Muscle of leg (tissue), 16 donors: ENCODE data around the gene AATF. TPM values are rescaled to one million over a fixed set of nuclear protein-coding genes. Genes with fewer than 3 reads are reported as not detected.

Source experiments
- DNase-seq: peaks from one replicate; pipeline ENCODE4 v3.0.0; 2013
- H3K27ac ChIP-seq: one replicate; pipeline ENCODE4 v1.5.1; 2013; ENCODE audit warnings: mild to moderate bottlenecking, low read length, control low read depth
- H3K27me3 ChIP-seq: one replicate; pipeline ENCODE4 v1.6.1; 2013; ENCODE audit warnings: low read length; ENCODE audit not compliant: control insufficient read depth, insufficient read depth
- H3K36me3 ChIP-seq: one replicate; pipeline ENCODE4 v1.6.1; 2013; ENCODE audit warnings: low read length; ENCODE audit not compliant: control insufficient read depth, insufficient read depth
- H3K4me1 ChIP-seq: one replicate; pipeline ENCODE4 v1.6.1; 2013; ENCODE audit warnings: low read length; ENCODE audit not compliant: control insufficient read depth, insufficient read depth
- H3K4me3 ChIP-seq: one replicate; pipeline ENCODE4 v1.5.1; 2013; ENCODE audit warnings: low read length, control low read depth
- H3K9me3 ChIP-seq: replicated peaks from 2 replicates; pipeline ENCODE4 v1.6.1; 2013; ENCODE audit warnings: low read depth, low read length; ENCODE audit not compliant: control insufficient read depth
- WGBS: methylation state at CpG from one replicate; pipeline ENCODE4 v1.1.5; 2013; ENCODE audit warnings: missing lambda C conversion rate; ENCODE audit not compliant: insufficient coverage; 5-methylcytosine and 5-hydroxymethylcytosine counted together
- long read RNA-seq, 11 donors: transcript quantifications; one replicate each; lab custom pipeline, GENCODE V29; 2026
- polyA plus RNA-seq, 8 donors: library from polyadenylated mRNA; unstranded; fragments of 120-200 nt; gene quantifications; one replicate each; pipeline versions ENCODE4 v1.2.1 to v1.2.3, GENCODE V29; 2013; ENCODE audit warnings: inconsistent platforms in 1 of 8, low replicate concordance in 1 of 8; ENCODE audit not compliant: insufficient read length in 8 of 8, insufficient read depth in 1 of 8
- total RNA-seq: library from RNA; stranded (reverse); fragments of 120-200 nt; gene quantifications from one replicate; pipeline ENCODE4 v1.2.4, GENCODE V29; 2013

AATF gene, protein sequence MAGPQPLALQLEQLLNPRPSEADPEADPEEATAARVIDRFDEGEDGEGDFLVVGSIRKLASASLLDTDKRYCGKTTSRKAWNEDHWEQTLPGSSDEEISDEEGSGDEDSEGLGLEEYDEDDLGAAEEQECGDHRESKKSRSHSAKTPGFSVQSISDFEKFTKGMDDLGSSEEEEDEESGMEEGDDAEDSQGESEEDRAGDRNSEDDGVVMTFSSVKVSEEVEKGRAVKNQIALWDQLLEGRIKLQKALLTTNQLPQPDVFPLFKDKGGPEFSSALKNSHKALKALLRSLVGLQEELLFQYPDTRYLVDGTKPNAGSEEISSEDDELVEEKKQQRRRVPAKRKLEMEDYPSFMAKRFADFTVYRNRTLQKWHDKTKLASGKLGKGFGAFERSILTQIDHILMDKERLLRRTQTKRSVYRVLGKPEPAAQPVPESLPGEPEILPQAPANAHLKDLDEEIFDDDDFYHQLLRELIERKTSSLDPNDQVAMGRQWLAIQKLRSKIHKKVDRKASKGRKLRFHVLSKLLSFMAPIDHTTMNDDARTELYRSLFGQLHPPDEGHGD
- total RNA-seq (18.9 TPM), polyA plus RNA-seq (10 to 100 TPM; 23.1 to 25.8 (median 24.9) TPM)
- long read RNA-seq, donor 1, partial matches to known transcripts, result 0 of 2 reads
- long read RNA-seq, donor 1, other reads (novel, unspliced or antisense), result 0 of 2 reads
- long read RNA-seq, donor 2, result 0 reads
- long read RNA-seq, donor 3, partial matches to known transcripts, result 0 of 3 reads
- long read RNA-seq, donor 3, other reads (novel, unspliced or antisense), result 0 of 3 reads
- long read RNA-seq, donor 4, partial matches to known transcripts, result 0 of 4 reads
- long read RNA-seq, donor 4, other reads (novel, unspliced or antisense), result 0 of 4 reads
- long read RNA-seq, donor 5, transcript AATF-208 (12 exons, 2,141 nt), result major isoform, 11 of 14 reads
- long read RNA-seq, donor 5, partial matches to known transcripts, result 0 of 14 reads
- long read RNA-seq, donor 5, other reads (novel, unspliced or antisense), result 0 of 14 reads
- long read RNA-seq, donor 6, transcript AATF-208 (12 exons, 2,141 nt), result major isoform, 8 of 8 reads
- long read RNA-seq, donor 6, partial matches to known transcripts, result 0 of 8 reads
- long read RNA-seq, donor 6, other reads (novel, unspliced or antisense), result 0 of 8 reads
- long read RNA-seq, donor 7, partial matches to known transcripts, result 0 of 4 reads
- long read RNA-seq, donor 7, other reads (novel, unspliced or antisense), result 0 of 4 reads
- long read RNA-seq, donor 8, partial matches to known transcripts, result 0 of 4 reads
- long read RNA-seq, donor 8, other reads (novel, unspliced or antisense), result 0 of 4 reads
- long read RNA-seq, donor 9, partial matches to known transcripts, result 6 of 7 reads
- long read RNA-seq, donor 9, other reads (novel, unspliced or antisense), result 0 of 7 reads
- long read RNA-seq, donor 10, partial matches to known transcripts, result 0 of 11 reads
- long read RNA-seq, donor 10, other reads (novel, unspliced or antisense), result 5 of 11 reads
- long read RNA-seq, donor 11, transcript AATF-208 (12 exons, 2,141 nt), result major isoform, 6 of 7 reads
- long read RNA-seq, donor 11, partial matches to known transcripts, result 0 of 7 reads
- long read RNA-seq, donor 11, other reads (novel, unspliced or antisense), result 0 of 7 reads

DNA sequence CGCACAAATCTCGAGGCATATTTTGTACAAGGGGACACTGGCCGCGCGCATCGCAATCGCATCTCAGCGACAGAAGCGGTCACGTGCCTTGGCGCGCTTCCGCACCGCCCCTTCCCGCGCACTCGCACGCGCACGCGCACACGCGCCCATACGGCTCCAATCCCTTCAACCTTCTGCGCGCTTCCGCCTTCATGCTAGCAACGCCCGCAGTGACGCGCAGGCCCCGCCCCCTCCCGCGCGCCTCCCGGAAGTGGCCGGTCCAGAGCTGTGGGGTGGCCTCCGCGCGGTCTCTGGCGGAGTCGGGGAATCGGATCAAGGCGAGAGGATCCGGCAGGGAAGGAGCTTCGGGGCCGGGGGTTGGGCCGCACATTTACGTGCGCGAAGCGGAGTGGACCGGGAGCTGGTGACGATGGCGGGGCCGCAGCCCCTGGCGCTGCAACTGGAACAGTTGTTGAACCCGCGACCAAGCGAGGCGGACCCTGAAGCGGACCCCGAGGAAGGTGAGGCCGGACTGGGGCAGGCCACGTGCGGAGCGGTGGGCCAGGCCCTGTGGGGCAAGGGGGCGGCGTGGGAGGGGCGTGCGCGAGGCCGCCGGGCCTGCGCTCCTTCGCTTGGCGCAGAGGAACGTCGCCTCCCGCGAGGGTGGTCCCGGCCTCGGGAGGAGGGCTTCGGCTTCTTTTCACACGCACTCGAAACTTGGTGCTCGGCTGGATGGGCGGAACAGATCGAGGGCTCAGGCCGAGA is at the start of gene AATF:
AATF (plus strand) TSS at position 238 of the 744 bp plus-strand sequence; CDS start at position 410, 172 bp downstream.
- peak within 1 kb of the TSS; percentile 83 for H3K4me3 ChIP-seq
- H3K36me3 ChIP-seq, result peaks cover 22% of the 10 kb centered on the region
- H3K9me3 ChIP-seq, result no peaks in the 10 kb centered on the region
- H3K27me3 ChIP-seq, result peaks cover 39% of the 10 kb centered on the region
- peaks cover 16% of the 10 kb centered on the region for H3K4me1 ChIP-seq
- DNase-seq, result peak; percentile 99
- under 1% methylated on average over 90 of the region's 90 CpGs for WGBS
- peak within 1 kb of the TSS; percentile 96 for H3K27ac ChIP-seq

DNA sequence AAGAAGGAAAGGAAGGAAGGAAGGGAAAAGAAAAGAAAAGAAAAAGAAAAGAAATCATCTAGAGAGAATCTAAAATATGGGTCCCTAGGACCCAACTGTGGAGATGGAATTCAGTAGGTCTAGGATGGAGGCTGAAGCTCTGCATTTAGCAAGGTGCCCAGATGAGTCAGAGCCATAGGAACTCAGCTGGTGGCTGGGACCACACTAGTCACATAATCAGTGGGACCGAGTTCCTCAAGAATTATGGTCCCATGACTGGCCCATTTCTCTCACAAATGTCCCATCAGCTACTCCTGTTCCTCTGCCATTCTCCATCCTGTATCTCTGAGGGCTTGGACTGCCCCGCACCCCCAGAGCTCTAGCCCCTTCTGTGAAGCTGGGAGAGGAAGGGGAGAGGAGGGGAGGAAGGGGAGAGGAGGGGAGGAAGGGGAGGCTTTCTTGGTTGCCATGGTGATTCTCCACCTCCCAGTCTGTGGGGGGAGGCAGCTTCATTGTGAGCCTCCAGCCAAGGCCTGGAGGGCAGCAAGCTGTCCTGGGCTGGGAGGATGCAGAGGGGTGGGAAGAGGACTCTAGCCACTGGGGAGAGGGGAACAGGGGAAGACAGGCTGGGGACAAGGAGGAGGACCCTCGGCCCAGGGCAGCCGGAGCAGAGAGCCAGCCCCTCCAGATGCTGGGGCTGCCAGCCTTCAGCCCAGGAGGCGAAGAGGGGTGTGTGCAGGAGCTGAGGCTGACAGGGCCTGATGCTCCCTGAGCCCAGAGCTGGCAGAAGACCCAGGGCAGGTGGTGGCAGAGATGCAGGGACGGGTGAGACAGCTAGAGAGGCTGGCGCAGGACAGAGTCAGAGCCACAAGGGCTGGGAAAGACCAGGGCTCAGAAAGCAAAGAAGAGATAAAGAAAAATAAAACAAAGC is 49.2 kb upstream of the AATF start:
- 41% methylated on average over 4 of the region's 7 CpGs for WGBS
- DNase-seq, result peak; percentile 30
- Histone ChIP-seq H3K36me3 (no peaks in the 10 kb centered on the region), H3K9me3 (no peaks in the 10 kb centered on the region), H3K27me3 (no peaks in the 10 kb centered on the region), H3K4me3 (no peak overlapping the region), H3K27ac (no peak overlapping the region), H3K4me1 (peaks cover 7% of the 10 kb centered on the region)

DNA sequence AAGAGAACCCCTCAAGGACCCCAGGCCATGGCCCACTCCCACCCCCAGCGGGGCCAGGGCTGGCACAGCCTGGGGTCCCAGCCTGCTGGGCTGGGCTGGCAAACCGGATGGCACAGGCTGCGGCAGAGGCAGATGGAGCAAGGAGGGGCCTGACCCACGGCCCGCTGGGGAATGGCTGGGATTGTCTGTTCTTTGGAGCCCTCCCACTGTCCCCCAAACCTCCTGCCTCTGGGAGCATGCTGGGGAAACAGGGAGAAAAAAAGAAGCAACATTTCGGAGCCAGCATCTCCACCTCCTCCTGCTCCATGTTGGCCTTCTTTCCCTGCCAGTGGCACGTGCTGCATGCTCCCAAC is 48.6 kb upstream of the AATF start:
- no peak for DNase-seq
- no CpG with 5 or more reads among the region's 7 CpGs for WGBS
- H3K27me3 ChIP-seq, result no peaks in the 10 kb centered on the region
- H3K27ac ChIP-seq, result no peak overlapping the region
- no peaks in the 10 kb centered on the region for H3K9me3 ChIP-seq
- no peak overlapping the region for H3K4me3 ChIP-seq
- H3K4me1 ChIP-seq, result peaks cover 7% of the 10 kb centered on the region
- no peaks in the 10 kb centered on the region for H3K36me3 ChIP-seq

DNA sequence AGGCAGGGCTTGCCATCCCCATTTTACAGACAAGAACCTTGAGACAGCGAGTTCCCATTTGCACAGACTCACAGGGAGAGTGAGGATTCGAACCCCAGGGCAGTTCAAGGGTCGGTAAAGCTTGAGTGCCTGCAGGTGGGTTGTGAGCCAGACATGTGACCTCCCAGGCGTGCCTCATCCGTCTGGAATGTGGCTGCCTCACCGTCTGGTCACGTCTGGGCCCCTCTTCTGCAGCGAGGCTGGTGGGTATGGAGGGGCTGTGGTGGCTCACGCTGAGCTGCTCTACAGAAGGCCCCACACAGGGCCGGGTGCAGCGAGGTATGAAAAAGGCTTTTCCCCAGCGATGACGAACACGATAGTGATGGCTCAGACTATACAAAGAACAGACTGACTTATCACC is 47.2 kb upstream of the AATF start:
- Histone ChIP-seq H3K36me3 (no peaks in the 10 kb centered on the region), H3K27ac (no peak overlapping the region), H3K27me3 (no peaks in the 10 kb centered on the region), H3K4me3 (no peak overlapping the region), H3K4me1 (peaks cover 7% of the 10 kb centered on the region), H3K9me3 (no peaks in the 10 kb centered on the region)
- WGBS, result 43% methylated on average over 7 of the region's 14 CpGs
- no peak for DNase-seq

DNA sequence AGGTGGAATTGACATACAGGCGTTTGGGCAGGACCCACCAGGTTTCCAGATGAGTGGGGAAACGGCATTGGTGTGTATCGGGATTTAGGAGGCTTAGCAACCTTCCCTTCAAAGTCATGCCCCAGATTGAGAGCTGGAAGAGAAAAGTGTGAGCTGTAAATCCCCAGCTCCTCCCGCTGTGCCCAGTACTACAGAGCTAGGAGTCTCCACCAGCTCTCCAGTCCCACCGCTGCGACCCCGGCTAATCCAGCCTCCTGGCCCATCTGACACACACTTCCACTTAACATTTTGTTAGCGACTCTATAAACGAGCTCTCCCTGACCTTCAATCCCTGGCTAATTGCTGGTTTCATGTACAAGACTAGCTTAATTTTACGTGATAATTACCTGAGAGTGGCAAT is 41.3 kb upstream of the AATF start:
- no peak for DNase-seq
- Histone ChIP-seq H3K27ac (no peak overlapping the region), H3K4me1 (no peaks in the 10 kb centered on the region), H3K27me3 (peaks cover 18% of the 10 kb centered on the region), H3K9me3 (no peaks in the 10 kb centered on the region), H3K36me3 (no peaks in the 10 kb centered on the region), H3K4me3 (no peak overlapping the region)
- 41% methylated on average over 8 of the region's 10 CpGs for WGBS

DNA sequence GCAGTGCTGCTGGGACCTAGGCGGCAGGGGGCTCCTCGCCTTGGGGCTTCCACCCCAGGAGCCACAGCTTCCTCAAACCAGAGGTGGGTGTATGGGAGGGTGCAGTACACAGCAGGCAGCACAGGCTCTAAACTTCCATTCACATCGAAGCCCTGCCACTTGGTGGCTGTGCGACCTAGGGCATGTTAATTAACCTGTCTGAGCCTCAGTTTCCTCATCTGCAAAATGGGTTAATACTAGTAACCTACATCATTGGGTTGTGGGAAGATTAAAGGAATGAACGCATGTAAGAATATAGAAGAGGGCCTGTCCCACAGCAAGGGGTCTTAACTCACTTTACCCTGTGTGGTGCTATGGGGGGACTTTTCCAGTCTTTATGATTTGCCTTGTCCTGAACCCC is 38.2 kb upstream of the AATF start:
- H3K36me3 ChIP-seq, result no peaks in the 10 kb centered on the region
- H3K27ac ChIP-seq, result no peak overlapping the region
- no peak for DNase-seq
- H3K27me3 ChIP-seq, result peaks cover 23% of the 10 kb centered on the region
- no peaks in the 10 kb centered on the region for H3K9me3 ChIP-seq
- H3K4me3 ChIP-seq, result no peak overlapping the region
- WGBS, result no CpG with 5 or more reads among the region's 5 CpGs
- no peaks in the 10 kb centered on the region for H3K4me1 ChIP-seq

DNA sequence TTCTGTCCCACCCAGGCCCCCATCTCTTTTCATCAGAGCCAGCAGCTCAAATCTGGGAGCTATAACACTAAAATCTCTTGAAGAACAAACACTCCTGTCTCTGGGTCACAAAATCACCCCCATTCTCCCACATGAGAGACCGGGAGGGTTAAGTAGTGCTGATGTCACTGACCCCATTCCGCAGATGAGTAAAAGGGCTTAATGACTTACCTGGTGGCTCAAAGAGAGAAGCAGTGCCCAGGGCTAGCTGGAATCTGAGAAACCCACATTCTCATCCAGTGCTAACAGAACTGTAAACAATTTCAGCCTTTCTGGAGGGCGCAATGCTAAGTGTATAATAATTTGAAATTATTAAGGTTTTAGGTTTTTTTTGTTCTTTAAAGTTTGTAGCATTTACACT is 37.8 kb upstream of the AATF start:
- WGBS, result no CpG with 5 or more reads among the region's 3 CpGs
- H3K27ac ChIP-seq, result no peak overlapping the region
- no peak for DNase-seq
- no peaks in the 10 kb centered on the region for H3K4me1 ChIP-seq
- H3K27me3 ChIP-seq, result peaks cover 23% of the 10 kb centered on the region
- no peaks in the 10 kb centered on the region for H3K36me3 ChIP-seq
- no peak overlapping the region for H3K4me3 ChIP-seq
- no peaks in the 10 kb centered on the region for H3K9me3 ChIP-seq

DNA sequence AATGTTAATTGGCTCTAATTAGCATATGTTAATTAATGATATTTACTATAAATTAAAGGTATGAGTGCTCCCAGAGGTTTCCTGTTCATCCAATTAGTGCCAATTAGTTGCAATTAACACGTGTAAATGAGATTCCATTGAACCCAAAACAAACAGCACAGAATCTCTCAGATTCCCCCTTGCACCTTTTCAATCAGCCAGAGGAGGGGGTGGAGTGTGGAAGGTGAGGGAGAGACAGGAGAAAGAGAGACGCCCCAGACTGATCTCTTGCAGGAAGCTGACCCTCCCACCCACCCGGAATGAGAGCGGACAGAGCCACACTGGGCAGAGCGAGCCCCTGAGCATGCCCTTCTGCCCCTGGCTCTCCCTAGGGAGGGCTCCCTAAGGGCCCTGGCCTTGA is 35.6 kb upstream of the AATF start:
- Histone ChIP-seq H3K27ac (no peak overlapping the region), H3K4me1 (no peaks in the 10 kb centered on the region), H3K36me3 (no peaks in the 10 kb centered on the region), H3K9me3 (no peaks in the 10 kb centered on the region), H3K27me3 (peaks cover 16% of the 10 kb centered on the region), H3K4me3 (no peak overlapping the region)
- WGBS, result no CpG with 5 or more reads among the region's 5 CpGs
- DNase-seq, result no peak
